Measurements from ENCODE around the gene ZNF266. TPM values are rescaled to one million over a fixed set of nuclear protein-coding genes. Genes with fewer than 3 reads are reported as not detected.

ZNF266 gene
- total RNA-seq (2014; rRNA removed; shearing (Covaris generic)) = 15.4 and 22.0 TPM in 2 replicates

GRCh38 chr19:9435279-9436268 is at the start of gene ZNF266:
TSS of gene ZNF266 (minus strand) at chr19:9435573. CDS start at chr19:9420089, 15,484 bp downstream.
- DNase-seq (ENCODE audit: low spot score) = peak; percentile 86

- DNase-seq (ENCODE audit: low spot score) = no peak
Measured at GRCh38 chr19:9485140-9485539, 49.8 kb upstream of the ZNF266 start.

DNA sequence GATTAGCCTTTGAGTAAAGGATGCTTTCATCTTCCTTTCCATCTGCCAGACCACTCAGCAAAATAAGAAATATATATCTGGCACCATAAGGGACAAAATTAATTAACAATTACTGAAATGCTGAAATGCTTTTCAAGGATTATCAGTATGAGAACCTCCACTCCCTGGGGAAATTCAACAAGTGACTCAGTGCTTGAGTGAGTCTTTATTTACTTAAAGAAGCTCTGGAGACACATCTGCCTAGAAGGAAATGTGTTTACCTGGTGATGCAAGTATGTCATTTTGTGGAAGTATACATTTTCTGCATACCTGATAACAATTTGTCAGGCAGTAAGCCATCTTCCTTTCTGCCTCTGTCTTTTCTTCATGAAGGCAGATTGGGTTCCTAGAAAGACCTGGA is 39.6 kb upstream of the ZNF266 start:
- DNase-seq (ENCODE audit: low spot score) = no peak

DNA sequence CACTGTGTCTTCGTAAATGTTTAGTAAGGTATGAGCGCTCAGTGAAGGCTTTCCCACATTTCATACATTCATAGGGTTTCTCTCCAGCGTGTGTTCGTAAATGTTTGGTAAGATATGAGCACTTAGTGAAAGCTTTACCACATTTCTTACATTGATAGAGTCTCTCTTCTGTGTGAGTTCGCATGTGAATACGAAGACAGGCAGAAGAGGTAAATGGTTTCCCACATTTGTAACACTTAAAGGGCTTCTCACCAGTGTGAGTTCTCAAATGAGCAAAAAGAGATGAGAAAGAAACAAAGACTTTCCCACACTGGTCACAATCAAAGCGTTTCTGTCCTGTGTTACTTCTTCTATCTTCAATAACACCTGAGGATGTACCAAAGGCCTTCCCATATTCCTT is 31.8 kb upstream of the ZNF266 start:
- DNase-seq (ENCODE audit: low spot score) = no peak

GRCh38 chr19:9461938-9462337 is 26.6 kb upstream of the ZNF266 start:
- no peak for DNase-seq (ENCODE audit: low spot score)

DNA sequence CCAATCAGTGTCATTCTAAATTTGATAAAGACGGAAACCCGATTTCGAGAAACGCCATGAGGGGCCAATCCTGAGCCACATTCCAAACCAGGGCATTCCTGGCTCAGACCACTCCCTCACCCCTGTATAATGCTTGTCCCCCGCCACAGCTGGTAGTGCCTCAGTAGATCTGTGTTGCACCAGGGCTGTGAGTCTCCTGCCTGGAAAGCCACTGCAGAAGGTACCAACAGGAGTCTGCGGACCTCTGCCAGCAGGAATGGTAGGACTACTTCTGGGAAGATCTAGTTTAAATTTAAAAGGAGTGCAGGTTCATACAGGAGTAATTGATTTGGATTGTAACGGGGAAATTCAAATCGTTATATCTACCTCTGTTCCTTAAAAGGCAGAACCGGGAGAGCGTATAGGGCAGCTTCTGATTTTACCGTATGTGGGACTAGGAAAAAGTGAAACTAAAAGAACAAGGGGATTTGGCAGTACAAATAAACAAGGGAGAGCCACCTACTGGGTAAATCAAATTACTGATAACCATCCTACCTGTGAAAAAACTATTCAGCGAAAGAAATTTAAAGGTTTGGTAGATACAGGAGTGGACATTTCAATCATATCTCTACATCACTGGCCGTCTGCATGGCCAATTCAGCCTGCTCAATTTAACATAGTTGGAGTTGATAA is 20.8 kb upstream of the ZNF266 start:
- DNase-seq (ENCODE audit: low spot score) = no peak

GRCh38 chr19:9453953-9454352 is 18.6 kb upstream of the ZNF266 start:
- no peak for DNase-seq (ENCODE audit: low spot score)

GRCh38 chr19:9445037-9445436 is 9.7 kb upstream of the ZNF266 start:
- DNase-seq (ENCODE audit: low spot score) = no peak

- no peak for DNase-seq (ENCODE audit: low spot score)
Measured at GRCh38 chr19:9436358-9436757, 985 bp upstream of the ZNF266 start.

- no peak for DNase-seq (ENCODE audit: low spot score)
Measured at GRCh38 chr19:9431475-9431874, 3.9 kb downstream of the ZNF266 start.

- no peak for DNase-seq (ENCODE audit: low spot score)
Measured at GRCh38 chr19:9430444-9430843, 4.9 kb downstream of the ZNF266 start.

DNA sequence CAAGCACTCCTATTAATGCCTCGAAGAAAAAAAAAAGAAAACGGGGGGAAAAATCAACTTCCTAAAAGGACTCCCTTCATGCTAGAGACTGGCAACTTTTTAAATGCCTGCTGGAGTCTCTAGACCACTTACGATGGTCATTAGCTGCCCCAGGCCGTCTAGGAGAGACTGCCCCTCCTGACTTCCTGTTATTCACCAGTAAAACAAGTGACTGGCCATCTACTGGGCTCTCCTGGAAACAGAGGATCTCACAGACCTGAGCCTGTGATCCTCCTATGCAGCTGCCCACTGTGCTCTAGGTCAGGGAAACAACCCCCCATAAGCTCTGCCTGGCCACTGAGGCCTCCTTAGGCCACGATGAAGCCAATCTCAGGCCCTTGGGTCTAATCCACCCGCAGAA is 7.4 kb downstream of the ZNF266 start:
- DNase-seq (ENCODE audit: low spot score) = no peak

DNA sequence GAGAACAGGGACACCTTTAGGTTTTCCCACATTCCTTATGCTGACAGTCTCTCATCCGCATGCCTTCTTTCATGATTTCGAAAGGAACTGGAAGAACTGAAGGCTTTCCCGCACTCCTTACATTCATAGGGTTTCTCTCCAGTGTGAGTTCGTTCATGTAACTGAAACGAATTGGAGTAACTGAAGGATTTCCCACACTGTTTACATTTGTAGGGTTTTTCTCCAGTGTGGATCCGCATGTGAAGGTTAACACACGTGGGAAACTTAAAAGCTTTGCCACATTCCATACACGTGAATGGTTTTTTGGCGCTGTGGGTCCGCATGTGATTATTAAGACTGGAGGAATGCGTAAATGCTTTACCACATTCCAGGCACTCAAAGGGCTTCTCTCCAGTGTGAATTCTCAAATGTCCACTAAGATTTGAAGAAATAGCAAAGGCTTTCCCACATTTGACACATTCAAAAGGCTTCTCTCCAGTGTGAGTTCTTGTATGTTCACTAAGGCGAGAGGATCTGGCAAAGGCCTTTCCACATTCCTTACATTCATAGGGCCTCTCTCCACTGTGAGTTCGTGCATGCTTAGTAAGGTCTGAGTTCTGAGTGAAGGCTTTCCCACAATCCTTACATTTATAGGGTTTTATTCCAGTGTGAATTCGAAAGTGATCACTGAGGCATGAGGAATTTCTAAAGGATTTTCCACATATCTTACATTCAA is 22.0 kb downstream of the ZNF266 start:
- DNase-seq (ENCODE audit: low spot score) = no peak

DNA sequence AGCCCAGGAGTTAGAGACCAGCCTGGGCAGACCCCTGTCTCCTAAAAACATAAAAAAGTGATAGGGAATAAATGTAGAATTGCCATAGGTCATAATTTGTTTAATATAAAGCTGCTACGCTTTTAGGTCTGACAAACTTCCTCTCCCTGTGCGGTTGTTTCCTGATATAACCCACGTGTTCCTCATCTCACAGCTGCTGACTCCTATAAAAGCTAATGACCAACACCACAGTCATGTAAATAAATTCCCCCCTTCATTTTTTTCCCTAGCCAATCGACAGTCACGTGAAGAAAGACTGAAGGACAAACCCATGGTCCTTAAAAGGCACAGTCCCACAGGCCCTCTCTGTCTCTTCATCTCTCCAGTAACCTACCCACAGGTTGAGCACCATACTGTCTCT is 27.5 kb downstream of the ZNF266 start:
- no peak for DNase-seq (ENCODE audit: low spot score)

DNA sequence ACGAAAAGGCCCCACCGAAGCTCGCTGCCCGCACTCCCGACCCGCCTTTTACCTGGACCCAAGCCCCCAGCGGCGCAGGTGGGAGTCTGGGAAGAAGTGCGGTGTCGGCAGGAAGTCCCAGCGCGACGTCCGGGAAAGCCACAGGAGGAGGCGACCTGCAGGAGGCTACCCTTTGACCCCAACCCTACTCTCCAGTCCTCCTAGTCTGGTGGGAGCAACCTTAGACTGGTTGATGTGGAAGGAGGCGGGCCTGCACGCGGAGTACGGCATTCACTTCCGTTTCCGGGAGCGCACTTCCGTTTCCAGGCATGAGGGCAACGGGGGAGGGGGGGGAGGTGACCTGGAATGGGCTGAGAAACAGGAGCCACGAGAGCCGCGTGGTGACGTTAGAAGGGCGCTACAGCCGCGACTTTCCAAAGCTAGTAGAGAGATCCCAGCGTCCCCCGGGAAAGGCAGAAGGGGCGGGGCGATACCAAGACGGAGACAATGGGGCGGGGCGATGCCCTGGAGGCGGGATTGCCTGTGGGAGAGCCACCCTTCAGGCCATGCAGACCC is 28.5 kb downstream of the ZNF266 start:
- peak; percentile 35 for DNase-seq (ENCODE audit: low spot score)

GRCh38 chr19:9381361-9381785 is 54.0 kb downstream of the ZNF266 start:
- no peak for DNase-seq (ENCODE audit: low spot score)

DNA sequence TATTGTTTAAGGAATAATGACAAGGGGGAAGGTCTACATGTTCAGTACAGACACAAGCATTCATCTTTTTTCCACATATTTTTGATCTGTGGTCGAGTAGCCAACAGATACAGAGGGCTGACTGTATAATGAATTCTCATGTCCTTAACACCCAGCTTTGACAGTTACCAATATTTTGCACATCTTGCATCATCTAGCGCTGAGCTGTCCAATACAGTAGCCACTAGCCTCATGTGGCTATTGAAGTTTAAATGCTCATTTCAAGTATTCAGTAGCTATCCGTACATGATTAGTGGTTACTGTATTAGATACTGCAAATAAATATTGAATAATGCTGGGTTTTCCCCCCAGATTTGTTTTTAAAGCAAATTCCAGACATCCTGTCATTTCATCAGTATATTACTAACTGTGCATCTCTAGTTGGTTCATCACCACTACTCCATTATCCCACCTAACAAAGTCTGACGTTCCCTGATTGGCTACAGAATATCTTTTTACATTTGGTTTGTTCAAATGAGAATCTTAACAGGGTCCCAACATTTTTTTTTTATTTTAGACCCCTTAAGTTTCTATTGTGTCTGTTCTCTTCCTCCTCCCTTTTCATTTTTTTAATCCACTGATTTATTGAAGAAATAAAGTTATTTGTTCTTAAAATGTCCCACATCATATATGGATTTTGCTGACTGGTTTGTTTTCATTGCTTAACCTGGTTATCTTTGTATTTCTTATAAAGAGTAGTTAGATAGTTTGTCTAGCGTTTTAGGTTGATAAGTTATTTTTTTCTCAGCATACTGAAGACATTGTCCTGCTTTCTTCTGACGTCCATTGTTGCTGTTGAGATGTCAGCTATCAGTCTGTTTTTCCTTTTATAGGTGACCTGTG is 64.4 kb downstream of the ZNF266 start:
- DNase-seq (ENCODE audit: low spot score) = no peak

GRCh38 chr19:9362905-9363304 is 72.5 kb downstream of the ZNF266 start, which contains the start of gene ZNF177:
TSS of gene ZNF177 (plus strand) at chr19:9363013. CDS start at chr19:9378312, 15,299 bp downstream.
- no peak for DNase-seq (ENCODE audit: low spot score)

Measured in A172 (cell line).